RWPE1 (cell line): ENCODE measurements around the gene SMCO2.

Experiments used
- CTCF ChIA-PET: fragments of 350-600 bp; sonication (Branson Sonifier 250); formaldehyde crosslinking; extraction: SDS; loops from one replicate; lab custom pipeline; 2021; lab: Yijun Ruan, JAX
- POLR2A ChIA-PET: fragments of 400-600 bp; formaldehyde crosslinking; extraction: SDS; loops from one replicate; lab custom pipeline; 2020; ENCODE audit warnings: antibody characterized with exemption; ENCODE audit not compliant: low non-redundant PET; lab: Yijun Ruan, JAX
- DNase-seq: peaks from one replicate; pipeline ENCODE4 v3.0.0; 2012; ENCODE audit warnings: low spot score
- H3K27ac ChIP-seq: fragments of 450-650 bp; 2 replicates; pipeline ENCODE4 v1.5.1; 2017
- TF ChIP-seq, protein P1 (sequence below): fragments of 450-650 bp; conservative IDR thresholded peaks from 2 replicates; pipeline ENCODE4 v1.5.1; 2017; ENCODE audit warnings: low read depth, mild to moderate bottlenecking

SMCO2 gene

DNA sequence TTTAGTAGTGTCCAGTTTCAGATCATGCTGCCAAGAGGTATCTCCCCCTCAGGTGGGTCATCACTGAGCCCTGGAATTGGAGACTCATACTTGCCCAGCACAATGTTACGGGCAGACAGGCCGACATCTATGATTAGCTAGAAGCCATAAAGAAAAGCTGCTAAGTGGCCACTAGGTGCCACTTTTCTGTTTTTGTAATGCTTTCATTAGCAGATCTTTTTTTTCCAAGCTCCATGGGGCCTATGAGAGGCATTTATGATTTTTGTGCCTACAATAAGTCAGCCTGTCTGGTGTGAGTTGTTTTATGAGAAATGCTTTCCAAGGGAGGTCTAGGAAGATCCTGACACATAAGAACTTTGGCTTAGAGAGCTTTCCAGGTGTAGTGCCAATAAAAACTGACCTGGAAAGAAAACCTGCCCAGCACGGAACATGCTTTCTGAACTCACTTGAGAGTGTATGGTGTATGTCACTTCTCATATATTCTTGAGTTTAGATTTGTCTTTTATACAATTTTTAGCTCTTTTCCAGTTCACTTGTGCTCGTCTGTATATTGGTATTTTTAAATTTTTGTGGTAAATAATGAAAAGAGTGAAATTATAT is 21.8 kb upstream of the SMCO2 start:
- H3K27ac ChIP-seq: no peak overlapping the region
- ChIA-PET POLR2A (interaction anchor here (0.6 kb wide), 1 partner anchor 100 kb away, joined by 3 read pairs; no protein-coding TSS in a partner anchor), CTCF (interaction anchor here (0.6 to 1.2 kb wide), 5 partner anchors 8 to 228 kb away, joined by 4 to 6 read pairs (median 4); partner anchors contain the start of gene PPFIBP1)
- TF ChIP-seq, protein P1, sequence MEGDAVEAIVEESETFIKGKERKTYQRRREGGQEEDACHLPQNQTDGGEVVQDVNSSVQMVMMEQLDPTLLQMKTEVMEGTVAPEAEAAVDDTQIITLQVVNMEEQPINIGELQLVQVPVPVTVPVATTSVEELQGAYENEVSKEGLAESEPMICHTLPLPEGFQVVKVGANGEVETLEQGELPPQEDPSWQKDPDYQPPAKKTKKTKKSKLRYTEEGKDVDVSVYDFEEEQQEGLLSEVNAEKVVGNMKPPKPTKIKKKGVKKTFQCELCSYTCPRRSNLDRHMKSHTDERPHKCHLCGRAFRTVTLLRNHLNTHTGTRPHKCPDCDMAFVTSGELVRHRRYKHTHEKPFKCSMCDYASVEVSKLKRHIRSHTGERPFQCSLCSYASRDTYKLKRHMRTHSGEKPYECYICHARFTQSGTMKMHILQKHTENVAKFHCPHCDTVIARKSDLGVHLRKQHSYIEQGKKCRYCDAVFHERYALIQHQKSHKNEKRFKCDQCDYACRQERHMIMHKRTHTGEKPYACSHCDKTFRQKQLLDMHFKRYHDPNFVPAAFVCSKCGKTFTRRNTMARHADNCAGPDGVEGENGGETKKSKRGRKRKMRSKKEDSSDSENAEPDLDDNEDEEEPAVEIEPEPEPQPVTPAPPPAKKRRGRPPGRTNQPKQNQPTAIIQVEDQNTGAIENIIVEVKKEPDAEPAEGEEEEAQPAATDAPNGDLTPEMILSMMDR: peak; percentile 28; the same call in 1 of the 2 replicates
- peak; percentile 38 for DNase-seq

DNA sequence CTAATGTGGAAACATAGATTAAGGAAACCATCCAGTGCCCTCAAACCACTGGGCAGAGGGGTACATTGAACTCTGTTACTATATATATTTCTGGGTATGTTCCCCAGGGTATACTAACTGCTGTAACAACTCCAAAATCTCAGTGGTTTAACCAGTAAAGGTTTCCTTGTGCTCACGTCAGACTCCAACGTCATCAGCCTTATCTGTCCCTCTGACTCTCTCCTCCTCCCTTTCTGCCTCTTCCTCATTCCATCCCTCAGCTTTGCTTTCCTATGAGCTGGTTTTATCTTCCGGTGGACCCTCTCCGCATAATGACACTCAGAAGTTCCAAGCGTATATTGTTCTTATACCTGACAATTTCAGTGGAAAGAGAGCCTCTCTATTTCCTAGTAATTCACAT is 21.2 kb upstream of the SMCO2 start:
- H3K27ac ChIP-seq: no peak overlapping the region
- POLR2A ChIA-PET: interaction anchor here (0.6 kb wide), 1 partner anchor 99 kb away, joined by 3 read pairs; no protein-coding TSS in a partner anchor
- DNase-seq: no peak
- TF ChIP-seq, protein P1: no peak
- CTCF ChIA-PET: interaction anchor here (0.6 to 1.2 kb wide), 2 partner anchors 9 kb away, joined by 4 to 6 read pairs; no protein-coding TSS in a partner anchor

DNA sequence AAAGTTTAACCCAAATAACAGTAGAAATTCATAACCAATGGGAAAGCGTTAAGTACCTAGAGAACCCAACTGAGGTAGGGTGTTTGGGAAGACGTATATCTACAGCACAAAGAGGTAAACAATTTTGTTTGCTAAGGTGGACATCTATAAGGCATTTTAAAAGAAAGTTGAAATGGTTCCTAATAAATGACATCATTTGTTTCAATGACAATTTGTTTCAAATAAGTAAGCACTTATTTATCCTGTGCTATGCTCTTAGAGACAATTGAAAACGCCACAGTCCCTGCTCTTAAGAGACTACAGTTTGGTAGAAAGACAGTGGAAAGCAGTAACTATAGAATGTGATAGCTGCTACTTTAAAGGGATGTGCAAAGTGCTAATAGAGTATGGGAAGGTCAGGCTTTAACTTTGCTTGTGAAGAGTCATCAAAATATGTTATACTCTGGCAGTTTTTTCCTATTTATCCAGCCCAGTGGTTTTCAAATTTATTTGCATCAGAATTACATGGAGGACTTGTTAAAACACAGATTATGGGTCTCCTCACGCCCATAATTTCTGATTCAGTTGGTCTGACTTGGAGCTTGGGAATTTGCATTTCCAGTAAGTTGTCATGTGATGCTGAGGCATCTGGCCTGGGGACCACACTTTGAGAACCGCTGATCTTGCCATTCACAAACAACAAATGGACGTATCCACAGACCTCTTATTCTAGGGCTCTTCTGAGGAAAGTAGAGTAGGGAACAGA is 19.6 kb upstream of the SMCO2 start:
- DNase-seq: no peak
- ChIA-PET POLR2A (no interaction called here), CTCF (interaction anchor here (0.6 to 1.0 kb wide), 2 partner anchors 11 to 475 kb away, joined by 3 read pairs; no protein-coding TSS in a partner anchor)
- H3K27ac ChIP-seq: no peak overlapping the region
- TF ChIP-seq, protein P1: no peak

DNA sequence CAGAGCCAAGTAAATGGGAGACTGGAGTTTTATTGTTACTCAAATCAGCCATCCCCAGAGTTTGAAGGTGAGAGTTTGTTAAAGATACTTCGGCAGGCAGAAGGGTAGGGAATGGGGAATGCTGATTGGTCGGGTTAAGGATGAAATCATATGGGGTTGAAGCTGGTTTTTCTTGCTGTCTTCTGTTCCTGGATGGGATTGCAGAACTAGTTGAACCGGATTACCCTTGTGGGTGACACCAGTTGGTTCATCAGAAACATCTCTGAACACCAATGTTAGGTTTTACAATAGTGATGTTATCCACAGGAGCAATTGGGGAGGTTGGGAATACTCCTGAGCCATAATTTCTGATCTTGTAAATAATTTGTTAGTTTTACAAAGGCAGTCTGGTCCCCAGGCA is 18.7 kb upstream of the SMCO2 start:
- CTCF ChIA-PET: no interaction called here
- no peak for DNase-seq
- POLR2A ChIA-PET: no interaction called here
- H3K27ac ChIP-seq: no peak overlapping the region
- TF ChIP-seq, protein P1: no peak

DNA sequence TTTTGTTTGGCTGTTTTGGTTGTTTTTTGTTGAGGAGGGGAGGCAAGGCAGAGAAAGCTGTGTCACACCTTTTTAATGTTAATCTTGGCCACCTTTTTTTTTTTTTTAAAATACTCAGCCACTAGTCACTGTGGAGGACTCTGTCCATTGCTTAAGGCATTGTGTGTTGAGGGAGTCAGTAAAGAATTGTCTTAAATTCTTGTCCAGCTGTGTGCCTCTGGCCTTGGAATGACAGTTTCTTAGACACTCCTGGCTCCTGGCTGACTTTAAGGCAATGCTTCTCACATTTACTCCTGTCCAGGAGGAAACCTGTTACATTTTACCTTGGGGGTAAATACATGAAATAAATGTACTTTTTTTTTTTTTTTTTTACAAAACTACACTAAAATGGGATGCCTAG is 18.1 kb upstream of the SMCO2 start:
- POLR2A ChIA-PET: no interaction called here
- CTCF ChIA-PET: no interaction called here
- no peak overlapping the region for H3K27ac ChIP-seq
- no peak for DNase-seq
- TF ChIP-seq, protein P1: no peak

DNA sequence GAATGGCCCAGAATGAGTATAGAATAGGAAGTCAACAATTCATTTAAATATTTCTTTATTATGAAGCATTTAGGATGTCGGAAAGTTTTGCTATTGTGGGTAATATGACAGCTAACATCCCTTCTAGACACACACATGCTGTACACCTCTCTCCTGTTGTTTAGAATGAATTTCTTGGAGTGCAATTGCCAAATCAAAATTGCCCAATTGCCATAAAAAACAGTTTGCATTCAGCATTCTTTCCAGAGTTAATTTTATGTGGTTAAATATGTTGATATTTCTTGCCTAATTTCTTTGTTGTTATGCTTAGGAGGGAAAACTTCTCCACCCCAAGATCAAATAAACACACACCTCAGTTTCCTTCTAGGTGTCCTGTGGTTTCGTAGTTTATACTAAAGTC is 16.9 kb upstream of the SMCO2 start:
- no peak overlapping the region for H3K27ac ChIP-seq
- TF ChIP-seq, protein P1: no peak
- ChIA-PET POLR2A (no interaction called here), CTCF (interaction anchor here (0.7 kb wide), 1 partner anchor 105 kb away, joined by 3 read pairs; no protein-coding TSS in a partner anchor)
- no peak for DNase-seq
